Keratinocyte (primary cell): ENCODE results near the gene RPRML. TPM values are rescaled to one million over a fixed set of nuclear protein-coding genes. Genes with fewer than 3 reads are reported as not detected.

Source experiments
- DNase-seq: peaks from one replicate; pipeline ENCODE4 v3.0.0-alpha.2; 2011; ENCODE audit warnings: low read depth, missing footprints, low spot score
- FAIRE-seq: peaks from 2 replicates; lab custom pipeline; 2011; peaks lifted over from hg19 to GRCh38; lab: Jason Lieb, UNC
- H2AFZ ChIP-seq: 2 replicates; pipeline ENCODE4 v1.6.0; 2012; ENCODE audit warnings: low read length, control low read depth, inconsistent platforms; ENCODE audit not compliant: control insufficient read depth
- H3K27ac ChIP-seq: 2 replicates; pipeline ENCODE4 v1.5.1; 2011; ENCODE audit warnings: low read length; ENCODE audit not compliant: control insufficient read depth, insufficient read depth
- H3K27me3 ChIP-seq: 3 replicates; pipeline ENCODE4 v1.6.0; 2011; ENCODE audit warnings: low read length; ENCODE audit not compliant: control insufficient read depth, insufficient read depth; ENCODE audit errors: extremely low read depth
- H3K36me3 ChIP-seq, 2 experiments: 2 replicates in 1 of 2; 3 replicates in 1 of 2; pipeline ENCODE4 v1.5.1; 2011; ENCODE audit warnings: low read length in 2 of 2, mild to moderate bottlenecking in 1 of 2; ENCODE audit not compliant: control insufficient read depth in 2 of 2, insufficient read depth in 2 of 2; ENCODE audit errors: extremely low read depth in 1 of 2
- H3K4me1 ChIP-seq: 3 replicates; pipeline ENCODE4 v1.5.1; 2011; ENCODE audit warnings: low read length; ENCODE audit not compliant: control insufficient read depth, insufficient read depth; ENCODE audit errors: extremely low read depth
- H3K4me2 ChIP-seq: 3 replicates; pipeline ENCODE4 v1.6.0; 2011; ENCODE audit warnings: low read depth, low read length; ENCODE audit not compliant: control insufficient read depth, insufficient read depth; ENCODE audit errors: extremely low read depth
- H3K4me3 ChIP-seq, 3 experiments: fragments of 200-600 bp in 1 of 3; sonication (generic) in 1 of 3; 2 replicates in 2 of 3; 3 replicates in 1 of 3; pipeline ENCODE4 v1.5.1; 2011 to 2016; ENCODE audit warnings: low read length in 3 of 3, mild to moderate bottlenecking in 3 of 3, control low read depth in 2 of 3, inconsistent platforms in 1 of 3, low read depth in 1 of 3, mixed read lengths in 1 of 3, mixed run types in 1 of 3, moderate library complexity in 1 of 3; ENCODE audit not compliant: control insufficient read depth in 2 of 3, insufficient read depth in 2 of 3; ENCODE audit errors: extremely low read depth in 1 of 3
- H3K79me2 ChIP-seq: 2 replicates; pipeline ENCODE4 v1.6.0; 2012; ENCODE audit warnings: low read length; ENCODE audit not compliant: control insufficient read depth, insufficient read depth
- H3K9ac ChIP-seq: 3 replicates; pipeline ENCODE4 v1.6.0; 2011; ENCODE audit warnings: low read length; ENCODE audit not compliant: control insufficient read depth, insufficient read depth; ENCODE audit errors: extremely low read depth
- H3K9me1 ChIP-seq: 3 replicates; pipeline ENCODE4 v1.6.0; 2011; ENCODE audit warnings: low read length; ENCODE audit not compliant: control insufficient read depth, insufficient read depth; ENCODE audit errors: extremely low read depth
- H3K9me3 ChIP-seq: 2 replicates; pipeline ENCODE4 v1.5.1; 2012; ENCODE audit warnings: low read depth, low read length; ENCODE audit not compliant: control insufficient read depth
- H4K20me1 ChIP-seq: 3 replicates; pipeline ENCODE4 v1.6.0; 2011; ENCODE audit warnings: low read length; ENCODE audit not compliant: control insufficient read depth, insufficient read depth; ENCODE audit errors: extremely low read depth
- EZH2 ChIP-seq: IDR thresholded peaks from one replicate; pipeline ENCODE4 v1.6.1; 2012; ENCODE audit warnings: inconsistent platforms, mild to moderate bottlenecking, low read length, moderate library complexity
- dilution Hi-C: fragments of 300-500 bp; cut with MboI; formaldehyde crosslinking; loops from one replicate; pipeline ENCODE4 v1.7.0; 2020; ENCODE audit warnings: low sequenced_read_pairs; ENCODE audit not compliant: extremely low pct_ligation_motif_present
- polyA plus RNA-seq, 5 experiments: library from polyadenylated mRNA; depleted of rRNA in 3 of 5; stranded (reverse) in 3 of 5; stranded (forward) in 1 of 5; unstranded in 1 of 5; fragments of >200 nt; gene quantifications; 1 replicate in 1 of 5; 2 replicates in 3 of 5; 3 replicates in 1 of 5; pipeline versions ENCODE4 v1.2.1 to v1.2.3, GENCODE V29; 2011 to 2012; ENCODE audit warnings: missing spikeins in 2 of 5, low read depth in 1 of 5, low replicate concordance in 1 of 5
- TF ChIP-seq, protein P1 (sequence below), 3 experiments: IDR thresholded peaks in 1 of 3; conservative IDR thresholded peaks in 1 of 3; optimal IDR thresholded peaks in 1 of 3; 2 replicates in 2 of 3; 3 replicates in 1 of 3; pipeline versions ENCODE3 to v1.5.1; 2011; ENCODE audit warnings: low read length in 3 of 3, mild to moderate bottlenecking in 3 of 3, moderate library complexity in 2 of 3, control low read depth in 1 of 3, inconsistent platforms in 1 of 3; ENCODE audit not compliant: insufficient read depth in 2 of 3; ENCODE audit errors: extremely low read depth in 1 of 3

Gene RPRML
- polyA plus RNA-seq, 1 donor (not counting 4 experiments of a cell fraction or from before 2014, with no cell fraction given): not detected

- Histone ChIP-seq H3K9me3 (no peaks in the 10 kb centered on the region), H3K4me2 (no peak overlapping the region), H3K79me2 (no peaks in the 10 kb centered on the region), H3K4me1 (peaks cover 7% of the 10 kb centered on the region), H3K27me3 (peaks cover 18% of the 10 kb centered on the region), H4K20me1 (no peaks in the 10 kb centered on the region), H2AFZ (no peak overlapping the region), H3K9me1 (no peaks in the 10 kb centered on the region), H3K4me3 (no peak overlapping the region), H3K9ac (no peak overlapping the region), H3K36me3 (no peaks in the 10 kb centered on the region), H3K27ac (no peak overlapping the region)
- dilution Hi-C loops: no loop called here
- TF ChIP-seq EZH2: no peak
- TF ChIP-seq, protein P1, sequence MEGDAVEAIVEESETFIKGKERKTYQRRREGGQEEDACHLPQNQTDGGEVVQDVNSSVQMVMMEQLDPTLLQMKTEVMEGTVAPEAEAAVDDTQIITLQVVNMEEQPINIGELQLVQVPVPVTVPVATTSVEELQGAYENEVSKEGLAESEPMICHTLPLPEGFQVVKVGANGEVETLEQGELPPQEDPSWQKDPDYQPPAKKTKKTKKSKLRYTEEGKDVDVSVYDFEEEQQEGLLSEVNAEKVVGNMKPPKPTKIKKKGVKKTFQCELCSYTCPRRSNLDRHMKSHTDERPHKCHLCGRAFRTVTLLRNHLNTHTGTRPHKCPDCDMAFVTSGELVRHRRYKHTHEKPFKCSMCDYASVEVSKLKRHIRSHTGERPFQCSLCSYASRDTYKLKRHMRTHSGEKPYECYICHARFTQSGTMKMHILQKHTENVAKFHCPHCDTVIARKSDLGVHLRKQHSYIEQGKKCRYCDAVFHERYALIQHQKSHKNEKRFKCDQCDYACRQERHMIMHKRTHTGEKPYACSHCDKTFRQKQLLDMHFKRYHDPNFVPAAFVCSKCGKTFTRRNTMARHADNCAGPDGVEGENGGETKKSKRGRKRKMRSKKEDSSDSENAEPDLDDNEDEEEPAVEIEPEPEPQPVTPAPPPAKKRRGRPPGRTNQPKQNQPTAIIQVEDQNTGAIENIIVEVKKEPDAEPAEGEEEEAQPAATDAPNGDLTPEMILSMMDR (optimal IDR thresholded peaks at IDR 0.05 in 1 of 3, IDR thresholded peaks at IDR 0.05 in 1 of 3, conservative IDR thresholded peaks at IDR 0.05 in 1 of 3; ENCODE audit: extremely low read depth in 1 of 3, insufficient read depth in 2 of 3, low read length in 3 of 3): no peak
- FAIRE-seq (peak; percentile 58), DNase-seq (no peak)
Measured at GRCh38 chr17:46949291-46950174, 29.5 kb downstream of the RPRML start.

- H3K27me3 ChIP-seq: peaks cover 18% of the 10 kb centered on the region
- H3K4me1 ChIP-seq: peaks cover 7% of the 10 kb centered on the region
- H2AFZ ChIP-seq: no peak overlapping the region
- TF ChIP-seq EZH2: no peak
- TF ChIP-seq, protein P1 (optimal IDR thresholded peaks at IDR 0.05 in 1 of 3, IDR thresholded peaks at IDR 0.05 in 1 of 3, conservative IDR thresholded peaks at IDR 0.05 in 1 of 3; ENCODE audit: extremely low read depth in 1 of 3, insufficient read depth in 2 of 3, low read length in 3 of 3): no peak
- no peaks in the 10 kb centered on the region for H3K9me3 ChIP-seq
- no peak overlapping the region for H3K27ac ChIP-seq
- no peaks in the 10 kb centered on the region for H3K36me3 ChIP-seq
- FAIRE-seq: no peak
- H3K4me3 ChIP-seq: no peak overlapping the region
- H3K79me2 ChIP-seq: no peaks in the 10 kb centered on the region
- DNase-seq: no peak
- H3K4me2 ChIP-seq: no peak overlapping the region
- H4K20me1 ChIP-seq: no peaks in the 10 kb centered on the region
- H3K9ac ChIP-seq: no peak overlapping the region
- H3K9me1 ChIP-seq: no peaks in the 10 kb centered on the region
- dilution Hi-C loops: no loop called here
Measured at GRCh38 chr17:46948544-46948943, 30.5 kb downstream of the RPRML start.
